ENCODE results near the gene C1orf53.

DNA sequence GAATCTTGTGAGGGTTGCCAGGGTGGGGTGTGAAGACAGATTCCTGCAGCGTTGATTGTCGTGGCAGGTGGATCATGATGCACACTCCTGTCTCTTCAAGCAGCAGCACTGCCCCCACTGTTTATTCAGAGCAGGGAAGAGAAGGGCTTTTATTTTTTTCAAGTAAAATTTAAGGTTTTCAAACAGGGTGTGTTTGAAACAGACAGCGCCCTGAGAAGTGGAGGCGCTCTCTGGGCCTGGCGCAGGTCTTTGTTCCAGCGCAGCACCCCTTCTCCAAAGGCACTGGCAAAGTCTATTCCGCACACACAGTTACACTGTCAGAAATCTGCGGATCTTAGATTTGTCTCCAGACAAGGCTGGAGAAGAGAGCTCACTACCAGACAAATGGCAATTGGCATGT lies 7.0 kb downstream of the C1orf53 start:
- TF ChIP-seq POLR2A (IDR thresholded peaks at IDR 0.05), result no peak
- TF ChIP-seq CTCF (IDR thresholded peaks at IDR 0.05), result no peak

Data from thyroid gland (tissue), 4 donors.